PFSK-1 (cell line): ENCODE data around the gene CNTN4.

Source experiments
- FOXP2 ChIP-seq: optimal IDR thresholded peaks from 2 replicates; pipeline ENCODE3; 2011; ENCODE audit warnings: borderline replicate concordance, control low read depth, inconsistent platforms; ENCODE audit not compliant: insufficient read depth; ENCODE audit errors: extremely low read length, extremely low read depth
- POLR2AphosphoS5 ChIP-seq: IDR thresholded peaks from 2 replicates; pipeline ENCODE4 v1.6.1; 2012; ENCODE audit warnings: low read depth, mild to moderate bottlenecking, control low read depth, low read length, moderate library complexity
- REST ChIP-seq, 2 experiments: IDR thresholded peaks; 2 replicates each; pipeline versions ENCODE4 v1.6.1 to v1.8.0; 2011 to 2012; ENCODE audit warnings: low read depth in 2 of 2, low read length in 2 of 2, control low read depth in 1 of 2, inconsistent platforms in 1 of 2, mild to moderate bottlenecking in 1 of 2, moderate library complexity in 1 of 2; ENCODE audit not compliant: insufficient read depth in 1 of 2
- TAF1 ChIP-seq: IDR thresholded peaks from 2 replicates; pipeline ENCODE4 v1.6.1; 2012; ENCODE audit warnings: low read length, control low read depth, borderline replicate concordance; ENCODE audit not compliant: insufficient read depth

GRCh38 chr3:2659896-2660295 lies 561.2 kb downstream of the CNTN4 start:
- TF ChIP-seq FOXP2 = no peak
- no peak for TF ChIP-seq POLR2AphosphoS5
- no peak for TF ChIP-seq TAF1
- TF ChIP-seq REST (IDR thresholded peaks at IDR 0.05; ENCODE audit: insufficient read depth in 1 of 2, low read depth in 2 of 2, low read length in 2 of 2) = no peak
